HG03196 (cell line): ENCODE results near the gene LILRB5.
"Not testable (repeated sequence)": the region's sequence is repeated elsewhere in the genome, so short reads cannot be mapped to it uniquely, and the experiment has no call there.

Experiments
- ATAC-seq: cut with Tn5 transposase; IDR thresholded peaks from one replicate; pipeline ENCODE4 v1.9.1; 2021; ENCODE audit not compliant: unreplicated experiment

LILRB5 gene

GRCh38 chr19:54245936-54246335 is 11.1 kb downstream of the LILRB5 start:
- ATAC-seq, result no peak

GRCh38 chr19:54243809-54244208 is 13.3 kb downstream of the LILRB5 start:
- ATAC-seq, result not testable (repeated sequence)

GRCh38 chr19:54242646-54243045 is 14.4 kb downstream of the LILRB5 start, which contains the start of gene LILRA6:
LILRA6 (minus strand) TSS chr19:54242790.
- not testable (repeated sequence) for ATAC-seq

- ATAC-seq, result not testable (repeated sequence)
Measured at GRCh38 chr19:54242234-54242633, 14.8 kb downstream of the LILRB5 start.

GRCh38 chr19:54240372-54241336 is 16.4 kb downstream of the LILRB5 start:
- not testable (repeated sequence) for ATAC-seq

GRCh38 chr19:54239491-54240371 is 17.3 kb downstream of the LILRB5 start:
- not testable (repeated sequence) for ATAC-seq

GRCh38 chr19:54233941-54234340 is 23.1 kb downstream of the LILRB5 start:
- ATAC-seq, result no peak

- no peak for ATAC-seq
Measured at GRCh38 chr19:54231077-54231931, 25.8 kb downstream of the LILRB5 start.

- ATAC-seq, result no peak
Measured at GRCh38 chr19:54230031-54230430, 27.0 kb downstream of the LILRB5 start.

- ATAC-seq, result no peak
Measured at GRCh38 chr19:54229146-54229545, 27.9 kb downstream of the LILRB5 start.

GRCh38 chr19:54224619-54225018 is 32.5 kb downstream of the LILRB5 start:
- ATAC-seq, result not testable (repeated sequence)

- ATAC-seq, result not testable (repeated sequence)
Measured at GRCh38 chr19:54223937-54224281, 33.2 kb downstream of the LILRB5 start.

GRCh38 chr19:54223277-54223936 is 33.7 kb downstream of the LILRB5 start:
- not testable (repeated sequence) for ATAC-seq

- ATAC-seq, result not testable (repeated sequence)
Measured at GRCh38 chr19:54222474-54223276, 34.4 kb downstream of the LILRB5 start, which contains the start of gene LILRB3. LILRB3 (minus strand) TSS chr19:54223007; CDS start chr19:54222976, 31 bp downstream.

GRCh38 chr19:54221947-54222346 is 35.1 kb downstream of the LILRB5 start:
- not testable (repeated sequence) for ATAC-seq

GRCh38 chr19:54219702-54220101 is 37.4 kb downstream of the LILRB5 start:
- ATAC-seq, result not testable (repeated sequence)

- no peak for ATAC-seq
Measured at GRCh38 chr19:54218960-54219661, 38.0 kb downstream of the LILRB5 start.

GRCh38 chr19:54218259-54218658 is 38.8 kb downstream of the LILRB5 start:
- no peak for ATAC-seq
